ENCODE measurements around the gene MGRN1.
"Not testable (repeated sequence)": the region's sequence is repeated elsewhere in the genome, so short reads cannot be mapped to it uniquely, and the experiment has no call there.

Gene MGRN1

DNA sequence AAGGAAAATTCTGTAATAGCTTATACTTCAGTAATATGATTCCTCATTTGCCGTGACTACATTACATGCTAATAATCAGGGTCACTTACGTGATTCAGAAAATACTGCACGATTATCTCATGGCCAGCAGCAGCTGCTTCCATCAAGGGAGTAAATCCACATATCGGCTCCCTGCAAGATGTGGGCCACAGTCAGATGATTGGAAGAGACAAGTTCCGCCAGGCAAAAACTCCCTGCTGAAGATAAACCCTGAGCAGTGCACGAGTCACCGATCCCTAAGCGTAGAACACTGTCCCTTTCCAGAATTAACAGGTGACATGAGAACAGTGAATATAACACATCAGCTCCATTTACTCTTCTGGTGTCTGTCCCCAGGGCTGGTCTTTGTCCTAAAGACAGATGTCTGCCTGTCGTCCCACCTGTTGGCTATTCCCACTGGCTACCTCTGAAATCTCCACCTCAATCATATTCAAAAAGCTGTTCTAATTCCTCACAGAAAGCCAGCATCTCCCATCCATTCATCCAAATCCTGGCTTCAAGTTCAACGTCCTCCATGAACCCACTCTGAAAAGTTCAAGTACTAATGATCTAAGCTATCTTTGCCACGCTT is 100.1 kb downstream of the MGRN1 start:
- TF ChIP-seq JUND (IDR thresholded peaks at IDR 0.05; ENCODE audit: low read depth): no peak
- in situ Hi-C loops (cut with HindIII; ENCODE audit: low pct_unique_long_range_greater_than_20kb, low sequenced_read_pairs): no loop called here

GRCh38 chr16:4726616-4727015 is 102.0 kb downstream of the MGRN1 start:
- TF ChIP-seq JUND (IDR thresholded peaks at IDR 0.05; ENCODE audit: low read depth): no peak
- in situ Hi-C loops (cut with HindIII; ENCODE audit: low pct_unique_long_range_greater_than_20kb, low sequenced_read_pairs): no loop called here
- DNase-seq (ENCODE audit: low read depth in 1 of 2, low spot score in 1 of 2): no peak

More for the DNA sequence above, 100.1 kb downstream of the MGRN1 start:
- no peak for DNase-seq (ENCODE audit: low read depth in 1 of 2, low spot score in 1 of 2)

- no peak for TF ChIP-seq JUND (IDR thresholded peaks at IDR 0.05; ENCODE audit: low read depth)
- DNase-seq (ENCODE audit: low read depth in 1 of 2, low spot score in 1 of 2): no peak
- in situ Hi-C loops (cut with HindIII; ENCODE audit: low pct_unique_long_range_greater_than_20kb, low sequenced_read_pairs): no loop called here
These were observed 104.0 kb downstream of the MGRN1 start for GRCh38 chr16:4728676-4729075.

DNA sequence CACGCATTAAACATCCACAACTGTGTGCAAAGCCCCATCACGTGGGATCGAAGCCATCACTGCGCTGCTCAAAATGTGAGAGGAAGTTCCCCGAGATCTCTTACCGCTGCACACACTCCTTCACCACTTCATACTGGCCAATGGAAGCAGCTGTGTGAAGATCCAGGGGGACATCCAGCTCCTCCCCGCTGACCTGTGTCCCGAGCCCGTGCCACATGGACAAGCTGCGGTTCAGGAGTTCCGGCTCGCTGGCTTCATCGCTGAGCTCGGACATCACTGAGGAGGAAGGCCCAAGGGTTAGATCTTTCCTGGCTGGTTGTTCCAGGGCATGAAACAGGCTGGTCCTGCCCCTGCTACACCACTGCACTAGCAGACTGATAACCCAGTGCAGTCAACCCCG is 105.2 kb downstream of the MGRN1 start:
- in situ Hi-C loops (cut with HindIII; ENCODE audit: low pct_unique_long_range_greater_than_20kb, low sequenced_read_pairs): no loop called here
- TF ChIP-seq JUND (IDR thresholded peaks at IDR 0.05; ENCODE audit: low read depth): no peak
- DNase-seq (ENCODE audit: low read depth in 1 of 2, low spot score in 1 of 2): no peak

GRCh38 chr16:4733211-4733742 is 108.7 kb downstream of the MGRN1 start:
- no peak for TF ChIP-seq JUND (IDR thresholded peaks at IDR 0.05; ENCODE audit: low read depth)
- in situ Hi-C loops (cut with HindIII; ENCODE audit: low pct_unique_long_range_greater_than_20kb, low sequenced_read_pairs): no loop called here
- peak in 1 of 2 experiments; percentile 11 for DNase-seq (ENCODE audit: low read depth in 1 of 2, low spot score in 1 of 2)

DNA sequence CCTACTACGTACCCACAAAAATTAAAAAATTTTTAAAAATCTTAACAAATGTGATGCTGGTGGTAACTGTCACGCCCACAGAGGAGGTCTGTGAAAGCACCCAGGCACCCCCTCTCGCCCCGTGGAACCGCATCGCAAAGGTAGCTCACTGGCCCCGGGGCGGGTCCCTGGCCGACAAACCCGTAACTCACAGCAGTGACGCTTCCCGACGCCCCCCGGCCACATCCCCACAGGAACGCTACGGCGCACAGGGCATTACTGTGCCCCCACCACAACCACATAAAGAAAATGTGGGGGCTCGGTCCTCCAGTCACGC is 109.1 kb downstream of the MGRN1 start:
- DNase-seq (ENCODE audit: low read depth in 1 of 2, low spot score in 1 of 2): no peak
- in situ Hi-C loops (cut with HindIII; ENCODE audit: low pct_unique_long_range_greater_than_20kb, low sequenced_read_pairs): no loop called here

GRCh38 chr16:4734063-4734729 is 109.6 kb downstream of the MGRN1 start, which contains the start of the genes ANKS3 and DNAAF8:
Gene ANKS3 (minus strand): TSS chr16:4734271. CDS start chr16:4730149, 4,122 bp downstream.
Gene DNAAF8 (plus strand): TSS chr16:4734537. CDS start chr16:4736515, 1,978 bp downstream.
- in situ Hi-C loops (cut with HindIII; ENCODE audit: low pct_unique_long_range_greater_than_20kb, low sequenced_read_pairs): no loop called here
- DNase-seq (ENCODE audit: low read depth in 1 of 2, low spot score in 1 of 2): peak; percentile 97 to 99
- TF ChIP-seq JUND (IDR thresholded peaks at IDR 0.05; ENCODE audit: low read depth): no peak

More for the DNA sequence above, 109.1 kb downstream of the MGRN1 start:
- no peak for TF ChIP-seq JUND (IDR thresholded peaks at IDR 0.05; ENCODE audit: low read depth)

DNA sequence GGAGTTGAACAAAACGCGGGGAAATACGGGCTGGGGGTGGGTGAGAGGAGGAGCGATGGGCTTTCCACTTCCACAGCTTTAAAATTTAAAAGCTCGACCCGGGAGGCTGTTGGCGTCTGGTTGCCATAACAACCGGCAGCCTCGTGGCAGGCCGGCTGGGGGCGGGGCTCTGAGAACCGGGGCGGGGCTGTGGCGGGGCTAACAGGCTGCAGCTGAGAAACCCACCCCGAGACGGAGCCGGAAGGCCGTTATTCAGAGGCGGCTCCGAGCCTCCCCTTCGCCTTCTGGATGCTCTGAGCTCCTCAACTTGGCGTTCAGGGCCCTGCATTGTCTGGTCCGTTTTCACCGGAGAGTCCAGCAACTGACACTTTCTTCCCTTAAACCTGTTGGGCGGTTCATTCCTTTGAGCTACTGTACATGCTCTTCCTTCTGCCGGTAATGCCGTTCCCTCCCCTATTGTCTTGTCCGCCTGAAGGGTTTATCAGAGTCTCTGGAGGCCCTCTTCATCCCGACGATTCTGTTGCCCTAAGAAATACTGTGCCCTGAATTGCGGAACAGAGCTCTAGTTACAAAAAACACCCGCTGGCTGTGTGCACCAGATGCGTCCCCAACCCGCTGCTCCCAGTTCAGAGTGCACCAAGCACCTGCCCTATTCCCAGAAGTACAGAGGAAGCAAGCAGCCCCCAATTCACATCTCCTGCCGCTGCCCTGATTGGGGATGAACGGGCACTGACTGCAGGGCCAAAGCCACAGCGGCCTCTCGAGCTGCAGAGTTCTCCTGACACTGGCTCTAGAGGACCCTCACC is 110.3 kb downstream of the MGRN1 start:
- TF ChIP-seq JUND (IDR thresholded peaks at IDR 0.05; ENCODE audit: low read depth): no peak
- peak; percentile 67 to 79 for DNase-seq (ENCODE audit: low read depth in 1 of 2, low spot score in 1 of 2)
- in situ Hi-C loops (cut with HindIII; ENCODE audit: low pct_unique_long_range_greater_than_20kb, low sequenced_read_pairs): no loop called here

DNA sequence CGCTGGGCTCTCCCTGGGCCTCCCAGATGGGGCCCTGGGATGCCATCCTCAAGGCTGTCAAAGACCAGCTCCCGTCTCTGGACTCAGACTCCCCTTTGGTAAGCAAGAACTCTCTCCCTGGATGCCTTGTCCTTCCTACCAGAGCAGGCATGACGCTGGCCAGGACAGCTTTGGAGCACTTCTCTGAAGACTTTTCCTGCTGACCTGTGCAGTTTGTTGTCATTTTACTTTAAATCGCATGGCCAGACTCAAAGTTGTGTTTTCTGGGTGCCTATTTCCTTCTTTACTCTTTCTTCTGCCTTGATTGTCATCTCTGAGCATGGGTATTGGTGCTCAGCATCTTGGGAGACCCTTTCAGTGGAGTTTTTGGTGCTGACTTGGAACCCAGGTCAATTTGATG is 111.9 kb downstream of the MGRN1 start:
- no peak for DNase-seq (ENCODE audit: low read depth in 1 of 2, low spot score in 1 of 2)

DNA sequence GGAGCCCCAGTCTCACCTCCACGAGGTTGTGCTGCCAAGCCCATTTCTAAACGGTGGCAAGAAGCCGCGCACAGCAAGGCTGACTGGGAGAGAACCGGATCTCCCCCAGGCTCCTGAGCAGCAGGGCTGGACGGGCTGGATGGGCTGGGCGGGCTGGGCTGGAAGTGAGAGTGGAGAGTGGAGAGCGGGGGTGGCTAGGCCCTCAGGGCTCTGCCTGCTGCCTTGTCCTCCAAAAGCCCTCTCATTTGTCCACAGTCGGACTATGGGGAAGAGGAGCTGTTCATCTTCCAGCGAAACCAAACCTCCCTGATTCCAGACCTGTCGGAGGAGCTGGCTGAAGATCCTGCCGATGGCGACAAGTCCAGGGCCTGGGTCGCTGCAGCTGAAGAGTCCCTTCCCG is 112.9 kb downstream of the MGRN1 start:
- no peak for TF ChIP-seq JUND (IDR thresholded peaks at IDR 0.05; ENCODE audit: low read depth)
- in situ Hi-C loops (cut with HindIII; ENCODE audit: low pct_unique_long_range_greater_than_20kb, low sequenced_read_pairs): no loop called here
- DNase-seq (ENCODE audit: low read depth in 1 of 2, low spot score in 1 of 2): peak in 1 of 2 experiments; percentile 15

More for the DNA sequence above, 111.9 kb downstream of the MGRN1 start:
- in situ Hi-C loops (cut with HindIII; ENCODE audit: low pct_unique_long_range_greater_than_20kb, low sequenced_read_pairs): no loop called here
- TF ChIP-seq JUND (IDR thresholded peaks at IDR 0.05; ENCODE audit: low read depth): no peak

DNA sequence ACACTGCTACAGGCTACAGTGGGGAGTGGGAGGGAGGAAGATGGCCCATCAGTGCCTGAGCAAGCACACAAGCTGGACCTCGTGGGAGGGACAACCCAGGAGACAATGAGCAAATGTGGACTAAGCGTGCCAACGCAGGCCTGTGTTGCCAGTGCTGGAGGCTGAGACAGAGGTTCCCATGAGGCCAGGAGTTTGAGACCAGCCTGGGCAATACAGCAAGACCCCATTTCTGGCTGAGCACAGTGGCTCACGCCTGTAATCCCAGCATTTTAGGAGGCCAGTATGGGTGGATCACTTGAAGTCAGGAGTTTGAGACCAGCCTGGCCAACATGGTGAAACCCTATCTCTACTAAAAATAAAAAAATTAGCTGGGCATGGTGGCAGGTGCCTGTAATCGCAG is 113.7 kb downstream of the MGRN1 start:
- DNase-seq (ENCODE audit: low read depth in 1 of 2, low spot score in 1 of 2); in situ Hi-C loops (cut with HindIII; ENCODE audit: low pct_unique_long_range_greater_than_20kb, low sequenced_read_pairs): not testable (repeated sequence)

All from T47D (cell line).